Hepatocyte (in vitro differentiated cells): ENCODE results near the gene FBXW2.

Experiments used
- CTCF ChIP-seq: fragments of 200-600 bp; sonication (generic); IDR thresholded peaks from 2 replicates; pipeline ENCODE4 v1.5.1; 2016; ENCODE audit warnings: antibody characterized with exemption, mild to moderate bottlenecking; ENCODE audit not compliant: poor library complexity
- EZH2 ChIP-seq: fragments of 200-600 bp; sonication (generic); IDR thresholded peaks from 2 replicates; pipeline ENCODE4 v1.6.1; 2016; ENCODE audit warnings: antibody characterized with exemption, mild to moderate bottlenecking, borderline replicate concordance

- no peak for TF ChIP-seq CTCF
- TF ChIP-seq EZH2 = no peak
These were observed 78.9 kb downstream of the FBXW2 start, which contains the start of gene MEGF9 for GRCh38 chr9:120714088-120714845.
